Ecto neural progenitor cell (in vitro differentiated cells): ENCODE measurements around the gene FGF14.

Experiments used
- DNase-seq: peaks from one replicate; pipeline ENCODE4 v3.0.0-alpha.2; 2018; ENCODE audit warnings: low spot score

The FGF14 gene

DNA sequence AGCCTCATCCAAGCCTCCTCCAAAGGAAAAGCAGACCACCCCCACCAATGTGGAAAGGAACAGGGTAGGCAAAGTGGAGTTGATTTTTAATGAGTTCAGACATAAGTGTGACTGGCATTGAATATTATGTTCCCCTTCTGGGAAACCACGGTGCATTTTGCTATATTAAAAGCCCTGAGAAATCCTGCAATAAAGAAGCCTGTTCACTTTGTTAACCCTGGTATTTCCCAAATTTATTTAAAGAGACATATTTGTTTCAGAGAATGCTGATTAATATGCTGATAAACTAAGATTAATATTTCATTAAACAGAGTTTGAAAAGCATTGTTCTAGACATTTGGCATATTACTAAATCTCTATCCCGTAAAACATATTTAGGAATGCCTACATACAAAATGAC is 151.4 kb downstream of the FGF14 start:
- DNase-seq: no peak

- no peak for DNase-seq
Observed at GRCh38 chr13:102244607-102245227, 157.1 kb downstream of the FGF14 start.

- DNase-seq: no peak
Observed at GRCh38 chr13:102240110-102240509, 161.7 kb downstream of the FGF14 start.

DNA sequence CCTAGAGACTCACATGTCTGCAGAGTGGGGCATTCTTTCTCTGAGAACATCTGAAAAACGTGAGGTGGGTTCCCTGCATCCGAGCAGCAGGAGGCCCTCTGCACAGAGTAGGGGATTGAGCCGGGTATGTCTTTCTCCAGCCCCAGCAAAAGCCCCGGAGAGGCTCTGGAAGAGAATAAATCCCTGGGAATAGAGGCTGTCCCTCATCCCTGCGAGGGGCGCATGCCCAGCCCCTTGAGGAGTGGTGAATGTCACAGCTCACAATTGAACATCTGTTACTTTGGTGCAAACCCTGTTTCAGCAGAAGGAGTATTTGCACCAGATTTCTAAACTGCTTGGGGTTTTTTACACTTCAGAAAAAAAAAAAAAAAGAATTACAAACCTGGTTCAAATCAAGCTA is 164.6 kb downstream of the FGF14 start:
- no peak for DNase-seq

DNA sequence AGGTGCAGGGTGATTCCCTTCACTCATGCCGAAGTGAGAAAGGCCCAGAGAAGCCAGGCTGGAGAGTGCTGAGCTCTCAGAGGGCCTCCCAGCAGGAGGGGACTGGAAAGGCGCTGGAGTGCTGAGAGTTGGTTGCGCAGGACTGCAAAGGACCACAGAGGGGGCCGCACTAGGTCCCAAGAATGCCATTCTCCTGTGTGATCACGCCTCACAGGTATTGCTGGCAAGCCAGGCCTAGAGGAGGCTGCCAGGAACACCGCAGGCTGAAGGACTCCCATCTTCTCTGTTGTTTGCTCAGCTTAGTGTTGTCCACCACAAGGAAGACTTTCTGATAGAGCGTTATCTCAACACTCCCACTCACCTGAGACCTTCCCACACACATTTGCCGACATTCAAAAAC is 165.0 kb downstream of the FGF14 start:
- no peak for DNase-seq

- no peak for DNase-seq
Observed at GRCh38 chr13:102236341-102236740, 165.5 kb downstream of the FGF14 start.

DNA sequence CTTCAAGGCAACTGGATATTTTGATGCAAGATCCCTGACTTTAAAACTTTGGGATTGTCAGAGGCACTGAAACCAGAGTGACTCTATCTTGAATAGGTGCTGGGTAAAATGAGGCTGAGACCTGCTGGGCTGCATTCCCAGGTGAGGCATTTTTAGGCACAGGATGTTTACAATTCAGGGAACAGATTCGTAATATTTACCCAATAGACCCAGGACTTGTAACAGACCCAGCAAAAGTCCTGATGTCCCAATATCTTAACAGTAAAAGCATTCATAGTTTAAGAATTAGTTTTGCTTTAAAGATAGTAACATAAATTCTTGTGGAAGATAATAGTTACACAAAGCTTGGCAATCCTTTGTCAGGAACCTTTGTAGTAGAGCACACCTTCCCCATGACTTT is 166.2 kb downstream of the FGF14 start:
- DNase-seq: no peak

DNA sequence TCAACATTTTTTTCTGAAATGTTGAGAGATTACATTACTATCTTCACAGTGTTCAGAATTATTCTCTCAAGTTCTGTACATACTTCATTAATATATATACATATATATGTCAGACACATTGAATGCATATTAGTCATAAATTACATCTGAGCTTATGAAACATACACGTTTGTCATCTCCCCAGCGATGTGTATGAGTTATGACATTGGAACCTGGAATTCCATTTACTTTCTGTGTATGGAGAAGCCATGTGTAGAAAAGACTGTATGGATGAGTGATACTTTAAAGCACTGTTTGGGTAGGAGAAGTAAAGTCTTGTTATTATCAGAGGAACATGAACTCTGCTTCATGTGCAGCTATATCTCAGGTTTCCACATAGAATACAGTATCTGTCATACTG is 167.2 kb downstream of the FGF14 start:
- DNase-seq: no peak

DNA sequence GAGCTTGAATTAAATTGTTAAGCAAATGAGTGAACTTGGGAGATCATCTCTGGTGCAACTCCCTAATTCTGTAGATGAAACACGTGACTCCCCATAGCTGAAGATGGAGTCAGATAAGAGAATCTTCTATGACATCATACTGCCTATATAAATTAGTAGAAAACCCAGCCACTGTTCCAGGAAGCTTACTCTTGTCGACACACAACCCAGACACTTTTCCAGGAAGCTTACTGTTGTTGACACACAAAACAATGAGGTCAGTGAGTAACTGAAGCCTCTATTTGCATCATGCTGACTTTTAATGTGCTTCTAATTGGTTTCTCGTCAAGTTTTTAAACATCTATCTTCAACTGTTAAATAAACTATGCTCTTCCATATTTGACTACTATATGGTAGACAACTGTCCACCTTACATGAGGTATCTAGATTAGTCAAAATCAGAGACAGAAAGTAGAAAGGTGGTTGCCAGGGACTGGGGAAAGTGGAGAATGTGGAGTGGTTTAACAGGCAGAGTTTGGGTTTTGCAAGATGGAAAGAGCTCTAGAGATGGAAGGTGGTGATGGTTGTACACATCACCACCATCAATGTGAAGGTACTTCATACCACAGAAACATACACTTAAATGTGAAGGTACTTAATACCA is 168.2 kb downstream of the FGF14 start:
- no peak for DNase-seq

- no peak for DNase-seq
Observed at GRCh38 chr13:102231479-102231878, 170.4 kb downstream of the FGF14 start.

- DNase-seq: no peak
Observed at GRCh38 chr13:102227741-102228140, 174.1 kb downstream of the FGF14 start.

DNA sequence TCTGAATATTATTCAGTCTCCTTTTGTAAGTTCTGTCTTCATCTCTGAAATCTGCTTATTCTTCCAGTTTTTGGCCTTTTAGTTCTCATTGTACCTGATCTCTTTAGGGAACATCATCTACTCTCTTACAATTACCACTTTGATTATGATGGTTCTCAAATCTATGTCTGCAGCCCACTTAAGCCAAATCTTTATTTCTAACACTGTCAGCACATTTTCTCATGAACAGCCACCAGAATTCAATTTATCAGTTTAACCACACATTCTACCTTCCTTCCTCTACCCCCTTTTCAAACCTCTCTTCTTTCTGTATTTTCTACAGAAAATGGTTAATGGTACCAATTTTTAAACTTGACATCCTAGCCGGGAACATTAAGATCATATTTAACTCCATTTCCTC is 175.3 kb downstream of the FGF14 start:
- DNase-seq: no peak

- no peak for DNase-seq
Observed at GRCh38 chr13:102225892-102226291, 176.0 kb downstream of the FGF14 start.

GRCh38 chr13:102220681-102221228 is 181.1 kb downstream of the FGF14 start:
- no peak for DNase-seq

- DNase-seq: no peak
Observed at GRCh38 chr13:102214956-102215355, 186.9 kb downstream of the FGF14 start.

DNA sequence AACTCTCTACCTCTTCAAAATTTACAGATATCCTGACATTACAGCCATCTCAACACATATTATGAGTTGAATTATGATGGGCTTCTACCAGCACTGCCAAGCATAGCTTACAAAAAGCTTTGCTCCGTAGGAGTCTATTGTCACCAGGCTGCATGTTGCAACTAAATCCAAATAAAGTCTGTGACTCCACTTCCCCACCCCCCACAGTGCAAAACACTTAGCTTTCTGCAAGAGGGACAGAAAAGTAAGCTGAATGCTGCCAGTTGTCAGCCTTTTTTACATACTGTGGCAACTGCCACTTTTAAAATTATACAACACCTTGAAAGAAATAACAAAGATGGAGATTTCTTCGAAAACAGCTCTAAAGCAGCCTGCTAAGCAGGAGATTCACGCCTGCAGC is 189.1 kb downstream of the FGF14 start:
- DNase-seq: no peak

DNA sequence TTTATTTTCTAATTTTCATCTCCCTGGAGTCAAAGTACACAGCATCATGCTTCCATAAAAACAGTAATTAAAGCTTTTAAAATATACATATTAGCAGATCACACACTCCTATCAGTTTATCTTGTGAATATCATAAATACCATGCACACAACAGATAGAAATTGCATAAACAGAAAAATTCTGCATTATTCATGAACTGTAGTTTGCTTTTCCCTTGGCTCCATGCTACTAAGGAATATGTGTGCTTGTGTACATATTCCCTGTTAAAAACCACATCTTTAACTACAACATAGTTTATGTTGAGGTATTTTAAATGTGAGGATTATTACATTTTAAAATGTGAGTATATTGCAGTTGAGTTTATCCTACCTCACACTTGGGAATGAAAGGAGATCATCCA is 193.5 kb downstream of the FGF14 start:
- DNase-seq: no peak

- no peak for DNase-seq
Observed at GRCh38 chr13:102207680-102208342, 194.0 kb downstream of the FGF14 start.

- no peak for DNase-seq
Observed at GRCh38 chr13:102203718-102204117, 198.1 kb downstream of the FGF14 start.

- DNase-seq: no peak
Observed at GRCh38 chr13:102198418-102199311, 203.2 kb downstream of the FGF14 start.

DNA sequence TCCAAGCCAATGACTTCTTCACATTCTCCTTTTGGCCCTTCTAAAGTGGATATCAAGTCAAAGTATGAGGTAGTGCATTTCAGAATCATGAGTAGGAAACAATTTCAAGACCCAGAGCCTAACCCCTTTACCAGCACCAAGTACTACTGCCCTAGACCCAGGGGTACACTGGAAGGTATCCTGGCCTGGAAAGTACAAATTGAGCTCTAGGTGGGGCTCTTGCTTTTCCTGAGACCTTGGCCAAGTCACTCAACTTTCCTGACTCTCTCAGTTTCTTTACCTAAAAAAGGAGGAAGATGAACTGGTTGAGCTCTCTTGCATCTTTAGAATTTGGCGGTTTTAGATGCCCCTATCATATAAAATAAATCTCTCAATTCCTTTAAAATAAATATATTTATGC is 204.7 kb downstream of the FGF14 start:
- DNase-seq: no peak
